PC-3 (cell line): ENCODE results near the gene CARTPT.

ENCODE experiments used
- EZH2 ChIP-seq: fragments of 300-600 bp; sonication (generic); IDR thresholded peaks from one replicate; pipeline ENCODE4 v1.6.1; 2017; ENCODE audit warnings: antibody characterized with exemption, mild to moderate bottlenecking, low read length; ENCODE audit not compliant: unreplicated experiment
- TF ChIP-seq, protein P1 (sequence below): fragments of 300-600 bp; sonication (generic); conservative IDR thresholded peaks from 2 replicates; pipeline ENCODE4 v1.5.1; 2017; ENCODE audit warnings: antibody characterized with exemption, low read depth, mild to moderate bottlenecking, low read length

DNA sequence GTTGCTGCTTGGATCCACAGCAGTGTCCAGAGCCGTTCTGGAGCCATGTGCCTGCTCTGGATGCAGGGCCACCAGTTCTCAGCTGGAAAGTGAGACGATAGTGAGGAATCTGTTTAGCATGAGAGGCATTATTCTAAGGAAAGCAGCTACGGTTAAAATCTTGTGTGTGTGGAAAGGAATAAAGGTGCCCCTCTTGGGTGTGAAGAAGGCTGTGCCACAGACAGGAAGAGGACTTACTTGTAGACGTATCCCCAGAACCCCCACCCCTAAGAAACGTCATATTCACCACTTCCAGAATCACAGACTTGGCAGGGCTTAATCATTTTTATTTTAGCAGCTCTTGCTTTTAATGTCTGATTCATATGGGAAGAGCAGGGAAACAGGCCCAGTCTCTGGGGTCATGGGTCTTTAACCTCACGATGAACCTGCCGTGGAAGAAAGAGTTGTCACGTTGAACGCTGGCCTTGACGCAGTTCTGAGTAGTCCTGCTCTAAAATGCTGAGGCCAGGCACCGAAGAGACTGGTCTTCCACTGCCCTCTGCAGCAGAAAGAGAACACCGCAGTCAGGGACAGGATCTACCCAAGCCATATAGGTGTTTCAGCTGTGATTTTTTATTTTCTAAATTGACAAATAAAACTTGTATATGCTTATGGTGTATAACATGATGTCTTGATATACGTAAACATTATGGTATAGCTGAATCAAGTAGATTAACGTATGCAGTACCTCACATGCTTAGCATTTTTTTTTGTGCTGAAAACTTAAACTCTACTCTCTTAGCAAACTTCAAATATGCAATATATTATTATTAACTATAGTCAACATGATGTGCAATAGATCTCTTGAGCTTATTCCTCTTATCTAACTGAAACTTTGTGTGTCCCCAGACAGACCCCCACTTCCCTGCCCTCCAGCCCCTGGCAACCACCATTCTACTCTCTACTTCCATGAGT, 38.8 kb downstream of the CARTPT start:
- TF ChIP-seq, protein P1, sequence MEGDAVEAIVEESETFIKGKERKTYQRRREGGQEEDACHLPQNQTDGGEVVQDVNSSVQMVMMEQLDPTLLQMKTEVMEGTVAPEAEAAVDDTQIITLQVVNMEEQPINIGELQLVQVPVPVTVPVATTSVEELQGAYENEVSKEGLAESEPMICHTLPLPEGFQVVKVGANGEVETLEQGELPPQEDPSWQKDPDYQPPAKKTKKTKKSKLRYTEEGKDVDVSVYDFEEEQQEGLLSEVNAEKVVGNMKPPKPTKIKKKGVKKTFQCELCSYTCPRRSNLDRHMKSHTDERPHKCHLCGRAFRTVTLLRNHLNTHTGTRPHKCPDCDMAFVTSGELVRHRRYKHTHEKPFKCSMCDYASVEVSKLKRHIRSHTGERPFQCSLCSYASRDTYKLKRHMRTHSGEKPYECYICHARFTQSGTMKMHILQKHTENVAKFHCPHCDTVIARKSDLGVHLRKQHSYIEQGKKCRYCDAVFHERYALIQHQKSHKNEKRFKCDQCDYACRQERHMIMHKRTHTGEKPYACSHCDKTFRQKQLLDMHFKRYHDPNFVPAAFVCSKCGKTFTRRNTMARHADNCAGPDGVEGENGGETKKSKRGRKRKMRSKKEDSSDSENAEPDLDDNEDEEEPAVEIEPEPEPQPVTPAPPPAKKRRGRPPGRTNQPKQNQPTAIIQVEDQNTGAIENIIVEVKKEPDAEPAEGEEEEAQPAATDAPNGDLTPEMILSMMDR = peak; percentile 80
- TF ChIP-seq EZH2 = no peak
